Spleen (tissue), 11 donors: Measurements from ENCODE around the gene MORN2. TPM values are rescaled to one million over a fixed set of nuclear protein-coding genes. Genes with fewer than 3 reads are reported as not detected.

ENCODE experiments used
- DNase-seq: peaks from one replicate; pipeline ENCODE4 v3.0.0-alpha.2; 2020
- H3K27ac ChIP-seq, 8 donors: fragments of 200-600 bp; sonication (generic) in 7 of 8; 1 replicate in 4 of 8; 2 replicates in 4 of 8; pipeline versions ENCODE4 v1.5.0 to v1.8.0; 2016 to 2021; ENCODE audit warnings: inconsistent platforms in 4 of 8, mild to moderate bottlenecking in 4 of 8, moderate library complexity in 1 of 8
- H3K27me3 ChIP-seq, 7 donors: fragments of 200-600 bp; sonication (generic) in 6 of 7; replicated peaks in 1 of 7; 1 replicate in 4 of 7; 2 replicates in 3 of 7; pipeline versions ENCODE4 v1.5.0 to v1.8.0; 2016 to 2021; ENCODE audit warnings: inconsistent platforms in 3 of 7, mild to moderate bottlenecking in 1 of 7
- H3K36me3 ChIP-seq, 6 donors: fragments of 200-600 bp; sonication (generic) in 5 of 6; 1 replicate in 4 of 6; 2 replicates in 2 of 6; pipeline versions ENCODE4 v1.5.0 to v1.8.0; 2016 to 2021; ENCODE audit warnings: inconsistent platforms in 2 of 6
- H3K4me1 ChIP-seq, 6 donors: fragments of 200-600 bp; sonication (generic) in 5 of 6; 1 replicate in 3 of 6; 2 replicates in 3 of 6; pipeline versions ENCODE4 v1.5.0 to v1.8.0; 2016 to 2021; ENCODE audit warnings: inconsistent platforms in 3 of 6
- H3K4me3 ChIP-seq, 8 donors: fragments of 200-600 bp; sonication (generic) in 7 of 8; 1 replicate in 4 of 8; 2 replicates in 4 of 8; pipeline versions ENCODE4 v1.5.0 to v1.8.0; 2016 to 2021; ENCODE audit warnings: inconsistent platforms in 4 of 8, mild to moderate bottlenecking in 4 of 8, moderate library complexity in 2 of 8
- H3K9me3 ChIP-seq, 8 donors: fragments of 200-600 bp; sonication (generic) in 7 of 8; 1 replicate in 4 of 8; 2 replicates in 4 of 8; pipeline versions ENCODE4 v1.5.0 to v1.8.0; 2016 to 2021; ENCODE audit warnings: inconsistent platforms in 4 of 8
- POLR2A ChIP-seq, 3 donors: fragments of 450-650 bp; IDR thresholded peaks; one replicate each; pipeline ENCODE4 v1.5.1; 2017; ENCODE audit warnings: antibody characterized with exemption in 3 of 3, mild to moderate bottlenecking in 1 of 3
- POLR2AphosphoS5 ChIP-seq, 3 donors: sonication (generic); formaldehyde crosslinking; IDR thresholded peaks; one replicate each; pipeline ENCODE4 v1.5.1; 2017; ENCODE audit warnings: antibody characterized with exemption in 3 of 3
- WGBS, 5 donors: extraction: QIAGEN DNeasy Blood & Tissue Kit in 3 of 5; methylation state at CpG; one replicate each; pipeline versions ENCODE4 v1.1.5 to v1.1.7; 2013 to 2018; 5-methylcytosine and 5-hydroxymethylcytosine counted together
- intact Hi-C: fragments of 100-400 bp; cut with DNase I; formaldehyde crosslinking; loops from one replicate; pipeline ENCODE4 v1.15.0; 2023; ENCODE audit warnings: low total_unique reads
- polyA plus RNA-seq, 3 donors: library from polyadenylated mRNA; stranded (reverse); fragments of 200-250 nt; gene quantifications; one replicate each; pipeline ENCODE4 v1.2.1, GENCODE V29; 2013
- total RNA-seq, 7 donors: library from RNA; depleted of rRNA in 3 of 7; stranded (reverse); fragments of >200 nt in 3 of 7; fragmentation: NEBNext Ultra II Directional in 4 of 7; extraction: Animal tissue kit (Norgen Biotek cat#: 25700) in 4 of 7; gene quantifications; one replicate each; pipeline versions ENCODE4 v1.1.0 to v1.2.1, GENCODE V29; 2016 to 2021
- TF ChIP-seq, protein P1 (sequence below), 11 experiments: fragments of 200-600 bp in 7 of 11; fragments of 450-650 bp in 4 of 11; sonication (generic) in 4 of 11; IDR thresholded peaks in 8 of 11; conservative IDR thresholded peaks in 3 of 11; 1 replicate in 7 of 11; 2 replicates in 4 of 11; pipeline versions ENCODE4 v1.4.0 to v1.8.0; 2016 to 2021; ENCODE audit warnings: antibody characterized with exemption in 11 of 11, inconsistent platforms in 4 of 11, mild to moderate bottlenecking in 1 of 11
- donor health status: healthy with polysubstance abuse.
- donor health status: DM: no; HTN: no; CAD: no; lungs with moderate emphysema.
- donor health status: DM: no; HTN: no; CAD: no.
- donor health status: Bipolar disorder and iron deficiency.
- donor health status: healthy.
- donor health status: DM: no; HTN: no; CAD: no.
- donor health status: DM: yes; HTN: yes; CAD: no.

MORN2 gene
- total and polyA plus RNA-seq, 10 donors, result 2.4 to 12.2 (median 6.6) TPM

GRCh38 chr2:38866773-38867443, 8.9 kb upstream of the MORN2 start:
- intact Hi-C loops, result no loop called here
- H3K27me3 ChIP-seq, result no peaks in the 10 kb centered on the region
- WGBS, 5 donors, result 89 to 97% (median 92%) methylated on average over 3 of the region's 3 CpGs
- no peak overlapping the region for H3K27ac ChIP-seq
- no peak for TF ChIP-seq POLR2A (IDR thresholded peaks at IDR 0.05)
- no peak for DNase-seq
- H3K4me3 ChIP-seq, result no peak overlapping the region
- peaks cover 0 to 31% (median 27%) of the 10 kb centered on the region in 8 donors for H3K9me3 ChIP-seq
- H3K4me1 ChIP-seq, result no peaks in the 10 kb centered on the region
- peaks cover 0 to 54% (median 15%) of the 10 kb centered on the region in 6 donors for H3K36me3 ChIP-seq

DNA sequence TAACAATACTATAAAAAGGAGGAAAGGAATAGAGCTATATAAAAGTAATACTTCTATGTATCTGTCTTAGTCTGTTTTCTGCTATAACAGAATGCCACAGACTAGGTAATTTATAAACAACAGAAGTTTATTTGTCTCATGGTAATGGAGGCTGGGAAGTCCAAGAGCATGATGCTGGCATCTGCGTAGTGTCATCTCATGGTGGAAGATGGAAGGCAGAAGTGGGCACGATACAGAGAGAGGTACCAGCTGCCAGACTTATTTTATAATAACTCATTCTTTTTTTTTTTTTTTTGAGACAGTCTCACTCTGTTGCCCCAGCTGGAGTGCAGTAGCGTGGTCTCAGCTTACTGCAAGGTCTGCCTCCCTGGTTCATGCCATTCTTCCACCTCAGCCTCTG, 4.3 kb upstream of the MORN2 start:
- 92 to 100% (median 97%) methylated on average over 3 of the region's 3 CpGs for WGBS, 5 donors
- Histone ChIP-seq H3K9me3 (peaks cover 0 to 42% (median 38%) of the 10 kb centered on the region in 8 donors), H3K27ac (no peak overlapping the region), H3K4me1 (peaks cover 5 to 24% (median 13%) of the 10 kb centered on the region in 6 donors), H3K36me3 (peaks cover 0 to 19% (median 4%) of the 10 kb centered on the region in 6 donors), H3K27me3 (no peaks in the 10 kb centered on the region), H3K4me3 (no peak overlapping the region)
- TF ChIP-seq POLR2AphosphoS5 (IDR thresholded peaks at IDR 0.05) (no peak), POLR2A (IDR thresholded peaks at IDR 0.05) (no peak)
- TF ChIP-seq, protein P1, sequence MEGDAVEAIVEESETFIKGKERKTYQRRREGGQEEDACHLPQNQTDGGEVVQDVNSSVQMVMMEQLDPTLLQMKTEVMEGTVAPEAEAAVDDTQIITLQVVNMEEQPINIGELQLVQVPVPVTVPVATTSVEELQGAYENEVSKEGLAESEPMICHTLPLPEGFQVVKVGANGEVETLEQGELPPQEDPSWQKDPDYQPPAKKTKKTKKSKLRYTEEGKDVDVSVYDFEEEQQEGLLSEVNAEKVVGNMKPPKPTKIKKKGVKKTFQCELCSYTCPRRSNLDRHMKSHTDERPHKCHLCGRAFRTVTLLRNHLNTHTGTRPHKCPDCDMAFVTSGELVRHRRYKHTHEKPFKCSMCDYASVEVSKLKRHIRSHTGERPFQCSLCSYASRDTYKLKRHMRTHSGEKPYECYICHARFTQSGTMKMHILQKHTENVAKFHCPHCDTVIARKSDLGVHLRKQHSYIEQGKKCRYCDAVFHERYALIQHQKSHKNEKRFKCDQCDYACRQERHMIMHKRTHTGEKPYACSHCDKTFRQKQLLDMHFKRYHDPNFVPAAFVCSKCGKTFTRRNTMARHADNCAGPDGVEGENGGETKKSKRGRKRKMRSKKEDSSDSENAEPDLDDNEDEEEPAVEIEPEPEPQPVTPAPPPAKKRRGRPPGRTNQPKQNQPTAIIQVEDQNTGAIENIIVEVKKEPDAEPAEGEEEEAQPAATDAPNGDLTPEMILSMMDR (IDR thresholded peaks at IDR 0.05 in 8 of 11, conservative IDR thresholded peaks at IDR 0.05 in 3 of 11), result no peak
- DNase-seq, result no peak
- intact Hi-C loops, result no loop called here

DNA sequence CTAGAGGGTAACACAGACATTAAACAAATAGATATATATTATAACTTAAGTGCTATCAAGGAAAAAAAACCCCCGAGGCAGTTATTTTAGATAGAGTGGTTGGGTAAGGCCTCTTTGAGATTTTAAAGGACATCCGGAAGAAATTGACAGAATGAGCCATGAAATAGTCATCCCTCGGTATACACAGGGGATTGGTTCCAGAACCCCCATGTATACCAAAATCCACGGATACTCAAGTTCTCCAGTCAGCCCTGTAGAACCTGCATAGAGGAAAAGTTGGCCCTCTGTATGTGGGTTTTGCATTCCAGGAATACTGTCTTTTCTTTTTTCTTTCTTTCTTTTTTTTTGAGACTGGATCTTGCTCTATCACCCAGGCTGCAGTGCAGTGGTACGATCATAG, 2.0 kb upstream of the MORN2 start:
- WGBS, 5 donors, result 75 to 77% (median 75%) methylated on average over 5 of the region's 5 CpGs
- DNase-seq, result no peak
- intact Hi-C loops, result no loop called here
- no peak overlapping the region for H3K27ac ChIP-seq
- peaks cover 7 to 30% (median 18%) of the 10 kb centered on the region in 6 donors for H3K4me1 ChIP-seq
- no peaks in the 10 kb centered on the region for H3K36me3 ChIP-seq
- H3K4me3 ChIP-seq, result no peak overlapping the region
- peaks cover 0 to 42% (median 38%) of the 10 kb centered on the region in 8 donors for H3K9me3 ChIP-seq
- TF ChIP-seq, protein P1 (IDR thresholded peaks at IDR 0.05 in 8 of 11, conservative IDR thresholded peaks at IDR 0.05 in 3 of 11), result no peak
- TF ChIP-seq POLR2A (IDR thresholded peaks at IDR 0.05) (no peak), POLR2AphosphoS5 (IDR thresholded peaks at IDR 0.05) (no peak)
- H3K27me3 ChIP-seq, result no peaks in the 10 kb centered on the region

DNA sequence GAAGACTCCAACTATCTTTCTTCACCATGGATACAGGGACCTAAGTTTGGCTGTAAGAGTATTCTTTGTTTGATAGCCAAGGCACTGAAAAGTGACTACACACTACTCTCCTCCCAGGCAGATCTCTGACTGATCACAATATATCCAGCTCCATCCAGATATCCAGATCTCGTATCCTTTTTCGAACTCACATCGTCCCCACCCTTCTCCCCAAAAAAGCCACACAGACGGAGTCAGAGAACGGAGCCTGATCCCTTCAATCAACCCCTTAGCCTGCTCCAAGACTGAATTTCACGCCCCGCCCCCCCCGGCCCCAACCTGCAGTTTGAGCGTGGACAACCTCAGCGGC, 575 bp upstream of the MORN2 start:
- Histone ChIP-seq H3K27ac (peak overlapping the region; percentile 16 to 83 (median 64)), H3K4me3 (peak overlapping the region; percentile 71 to 98 (median 88)), H3K36me3 (no peaks in the 10 kb centered on the region)

More for the DNA sequence above, 575 bp upstream of the MORN2 start:
- TF ChIP-seq POLR2A (IDR thresholded peaks at IDR 0.05) (no peak), POLR2AphosphoS5 (IDR thresholded peaks at IDR 0.05) (no peak)
- TF ChIP-seq, protein P1 (IDR thresholded peaks at IDR 0.05 in 8 of 11, conservative IDR thresholded peaks at IDR 0.05 in 3 of 11), result no peak
- WGBS, 5 donors, result 1 to 2% (median 1%) methylated on average over 8 to 10 of the region's 10 CpGs
- peaks cover 0 to 29% (median 25%) of the 10 kb centered on the region in 8 donors for H3K9me3 ChIP-seq
- intact Hi-C loops, result no loop called here
- H3K4me1 ChIP-seq, result peaks cover 7 to 30% (median 18%) of the 10 kb centered on the region in 6 donors
- DNase-seq, result no peak
- H3K27me3 ChIP-seq, result no peaks in the 10 kb centered on the region
